22Rv1 (cell line): ENCODE results near the gene POLR3GL.

Experiments
- CTCF ChIP-seq: fragments of 450-650 bp; IDR thresholded peaks from 2 replicates; pipeline ENCODE4 v1.5.1; 2017; ENCODE audit warnings: mild to moderate bottlenecking
- ZFX ChIP-seq: fragments of 450-650 bp; IDR thresholded peaks from 2 replicates; pipeline ENCODE4 v1.6.1; 2017; ENCODE audit warnings: antibody characterized with exemption, borderline replicate concordance

- TF ChIP-seq CTCF (no peak), ZFX (no peak)
Measured at GRCh38 chr1:146013559-146013922, 49.1 kb downstream of the POLR3GL start.
